Astrocyte (in vitro differentiated cells and primary cell): ENCODE measurements around the gene CXADR.

Source experiments
- EZH2 ChIP-seq: IDR thresholded peaks from 2 replicates; pipeline ENCODE4 v1.6.1; 2012; ENCODE audit warnings: mild to moderate bottlenecking, low read length, inconsistent platforms; ENCODE audit not compliant: insufficient read depth
- TF ChIP-seq, protein P1 (sequence below): IDR thresholded peaks from 2 replicates; pipeline ENCODE4 v1.5.1; 2011; ENCODE audit warnings: low read depth, mild to moderate bottlenecking, inconsistent platforms, low read length, moderate library complexity; ENCODE audit not compliant: insufficient read depth

DNA sequence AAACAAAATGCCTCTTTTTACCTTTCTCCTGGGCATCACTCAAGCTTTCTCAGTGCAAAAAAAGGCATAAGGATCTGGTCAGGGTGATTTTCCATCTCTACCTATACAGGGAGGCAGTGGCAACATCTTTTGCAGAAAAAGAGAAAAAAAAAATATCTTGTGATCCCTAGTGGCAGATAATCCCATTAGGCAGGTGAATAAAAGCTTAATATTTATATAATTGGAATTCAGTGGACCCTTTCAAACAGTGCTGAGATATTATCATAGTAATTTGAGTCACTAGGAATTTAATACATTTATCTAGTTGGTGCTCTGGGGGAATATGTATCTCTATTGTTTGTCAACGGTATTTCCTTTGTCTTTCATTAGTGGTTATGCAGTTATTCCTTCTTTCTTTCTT is 29.9 kb upstream of the CXADR start:
- TF ChIP-seq, protein P1, sequence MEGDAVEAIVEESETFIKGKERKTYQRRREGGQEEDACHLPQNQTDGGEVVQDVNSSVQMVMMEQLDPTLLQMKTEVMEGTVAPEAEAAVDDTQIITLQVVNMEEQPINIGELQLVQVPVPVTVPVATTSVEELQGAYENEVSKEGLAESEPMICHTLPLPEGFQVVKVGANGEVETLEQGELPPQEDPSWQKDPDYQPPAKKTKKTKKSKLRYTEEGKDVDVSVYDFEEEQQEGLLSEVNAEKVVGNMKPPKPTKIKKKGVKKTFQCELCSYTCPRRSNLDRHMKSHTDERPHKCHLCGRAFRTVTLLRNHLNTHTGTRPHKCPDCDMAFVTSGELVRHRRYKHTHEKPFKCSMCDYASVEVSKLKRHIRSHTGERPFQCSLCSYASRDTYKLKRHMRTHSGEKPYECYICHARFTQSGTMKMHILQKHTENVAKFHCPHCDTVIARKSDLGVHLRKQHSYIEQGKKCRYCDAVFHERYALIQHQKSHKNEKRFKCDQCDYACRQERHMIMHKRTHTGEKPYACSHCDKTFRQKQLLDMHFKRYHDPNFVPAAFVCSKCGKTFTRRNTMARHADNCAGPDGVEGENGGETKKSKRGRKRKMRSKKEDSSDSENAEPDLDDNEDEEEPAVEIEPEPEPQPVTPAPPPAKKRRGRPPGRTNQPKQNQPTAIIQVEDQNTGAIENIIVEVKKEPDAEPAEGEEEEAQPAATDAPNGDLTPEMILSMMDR: no peak
- TF ChIP-seq EZH2: no peak
